GM12891 (cell line): ENCODE results near the gene TMEM44.

ENCODE experiments used
- POLR2A ChIP-seq: IDR thresholded peaks from 2 replicates; pipeline ENCODE4 v1.6.1; 2011; ENCODE audit warnings: low read depth, low read length, control low read depth
- POLR2AphosphoS5 ChIP-seq: IDR thresholded peaks from 2 replicates; pipeline ENCODE4 v1.6.1; 2011; ENCODE audit warnings: low read depth, low read length, control low read depth
- TAF1 ChIP-seq: IDR thresholded peaks from 2 replicates; pipeline ENCODE4 v1.6.1; 2011; ENCODE audit warnings: low read depth, low read length, control low read depth

DNA sequence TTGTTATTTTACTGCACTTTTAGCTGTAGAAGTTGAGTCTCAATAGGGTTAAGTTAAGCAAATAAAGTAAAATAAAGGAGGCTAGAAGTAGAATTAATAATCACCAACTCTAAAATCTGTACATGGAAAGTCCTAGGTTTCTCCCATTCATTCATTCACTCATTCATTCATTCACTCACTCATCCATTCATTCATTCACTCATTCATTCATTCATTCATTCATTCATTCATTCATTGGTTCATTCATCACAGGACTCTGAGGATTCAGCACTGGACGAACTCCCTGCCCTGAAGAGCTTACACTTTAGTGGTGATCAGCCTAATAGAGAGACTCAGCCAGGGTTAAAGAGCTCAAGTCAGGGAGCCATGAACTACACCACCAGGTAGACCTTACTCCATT is 43.3 kb upstream of the TMEM44 start:
- TF ChIP-seq POLR2AphosphoS5, result no peak
- TF ChIP-seq TAF1, result no peak
- TF ChIP-seq POLR2A, result no peak
